GM12878 (cell line): ENCODE data around the gene TRIM6. TPM values are rescaled to one million over a fixed set of nuclear protein-coding genes. Genes with fewer than 3 reads are reported as not detected.

Experiments used
- ATF2 ChIP-seq: IDR thresholded peaks from 2 replicates; pipeline ENCODE4 v1.6.1; 2012; ENCODE audit warnings: low read length, inconsistent platforms
- BRCA1 ChIP-seq: IDR thresholded peaks from 2 replicates; pipeline ENCODE4 v1.6.1; 2011; ENCODE audit warnings: low read depth, low read length, improper control_type of control experiment
- CBFB ChIP-seq: IDR thresholded peaks from 2 replicates; pipeline ENCODE4 v1.6.1; 2016; ENCODE audit warnings: antibody characterized with exemption, low read depth
- IKZF1 ChIP-seq: fragments of 450-650 bp; conservative IDR thresholded peaks from 2 replicates; pipeline ENCODE4 v1.6.1; 2017; ENCODE audit warnings: antibody characterized with exemption, mild to moderate bottlenecking
- LARP7 ChIP-seq: fragments of 450-650 bp; IDR thresholded peaks from 2 replicates; pipeline ENCODE4 v1.6.1; 2017; ENCODE audit warnings: mild to moderate bottlenecking
- MXI1 ChIP-seq: fragments of 150-350 bp; IDR thresholded peaks from 2 replicates; pipeline ENCODE4 v1.6.1; 2011; ENCODE audit warnings: low read depth, mild to moderate bottlenecking, inconsistent platforms, low read length, improper control_type of control experiment
- NBN ChIP-seq: fragments of 450-650 bp; IDR thresholded peaks from 2 replicates; pipeline ENCODE4 v1.6.1; 2016
- NFYB ChIP-seq: IDR thresholded peaks from 2 replicates; pipeline ENCODE4 v1.6.1; 2011; ENCODE audit warnings: low read depth, mild to moderate bottlenecking, low read length, improper control_type of control experiment, moderate library complexity; ENCODE audit not compliant: insufficient read depth
- PML ChIP-seq: IDR thresholded peaks from 2 replicates; pipeline ENCODE4 v1.6.1; 2012; ENCODE audit warnings: low read length, inconsistent platforms
- POLR2AphosphoS5 ChIP-seq: IDR thresholded peaks from 2 replicates; pipeline ENCODE4 v1.6.1; 2011; ENCODE audit warnings: mild to moderate bottlenecking, low read length, inconsistent platforms
- RELB ChIP-seq: fragments of 450-650 bp; IDR thresholded peaks from 2 replicates; pipeline ENCODE4 v1.6.1; 2017; ENCODE audit warnings: low read depth, mild to moderate bottlenecking, moderate library complexity
- SIN3A ChIP-seq: IDR thresholded peaks from 2 replicates; pipeline ENCODE4 v1.6.1; 2012; ENCODE audit warnings: low read depth, low read length, improper control_type of control experiment
- SMAD5 ChIP-seq: IDR thresholded peaks from 2 replicates; pipeline ENCODE4 v1.6.1; 2016; ENCODE audit warnings: antibody characterized with exemption, low read depth
- SP1 ChIP-seq: IDR thresholded peaks from one replicate; pipeline ENCODE4 v1.6.1; 2011; ENCODE audit warnings: low read depth, low read length
- SPI1 ChIP-seq: IDR thresholded peaks from 2 replicates; pipeline ENCODE4 v1.6.1; 2011; ENCODE audit warnings: low read depth, mild to moderate bottlenecking, low read length, moderate library complexity, borderline replicate concordance; ENCODE audit not compliant: insufficient read depth
- TAF1 ChIP-seq: IDR thresholded peaks from 2 replicates; pipeline ENCODE4 v1.6.1; 2011; ENCODE audit warnings: mild to moderate bottlenecking, low read depth, low read length, borderline replicate concordance
- YY1 ChIP-seq: IDR thresholded peaks from 2 replicates; pipeline ENCODE4 v1.6.1; 2011; ENCODE audit warnings: low read depth, mild to moderate bottlenecking, low read length
- polyA plus RNA-seq, 11 experiments: library from polyadenylated mRNA; depleted of rRNA in 4 of 11; unstranded in 6 of 11; stranded (reverse) in 5 of 11; fragments of >200 nt; fragmentation: Nextera tagmentation in 4 of 11; fragmentation: Illumina TruSeq in 1 of 11; extraction: Ambion mirVana in 4 of 11; extraction: Trizol in 1 of 11; gene quantifications; 1 replicate in 1 of 11; 2 replicates in 10 of 11; pipeline versions ENCODE4 v1.2.1 to v1.2.3, GENCODE V29; 2011 to 2016; ENCODE audit warnings: inconsistent platforms in 2 of 11, missing spikeins in 2 of 11, low read depth in 1 of 11
- total RNA-seq, 4 experiments: library from RNA; depleted of rRNA in 3 of 4; stranded (reverse); fragments of >200 nt in 3 of 4; fragmentation: Illumina TruSeq in 1 of 4; extraction: Trizol in 1 of 4; gene quantifications; 2 replicates each; pipeline versions ENCODE4 v1.2.1 to v1.2.3, GENCODE V29; 2013 to 2021
- TF ChIP-seq, protein P1 (sequence below): fragments of 450-650 bp; IDR thresholded peaks from 2 replicates; pipeline ENCODE4 v1.6.1; 2016; ENCODE audit warnings: mild to moderate bottlenecking
- TF ChIP-seq, protein P2 (sequence below): fragments of 450-650 bp; IDR thresholded peaks from 2 replicates; pipeline ENCODE4 v1.6.1; 2017; ENCODE audit warnings: mild to moderate bottlenecking, moderate library complexity

TRIM6 gene
- total and polyA plus RNA-seq, 10 of the 15 experiments (the other 5 are each of a cell fraction or from before 2014, with no cell fraction given) = 1.4 to 6.8 (median 4.2) TPM

GRCh38 chr11:5624489-5625279 is 28.2 kb downstream of the TRIM6 start, which contains the start of gene TRIM34 (continued):
- TF ChIP-seq ATF2 (peak; percentile 17; the same call in 1 of the 2 replicates), BRCA1 (no peak), LARP7 (0 out of 2 replicates have a peak, but pooled peaks have one; percentile 32), MXI1 (peak; percentile 53; the same call in 1 of the 2 replicates), RELB (peak; percentile 47), SP1 (peak; percentile 42), PML (peak; percentile 83), TAF1 (peak; percentile 87), CBFB (peak; percentile 69), NFYB (peak; percentile 85), POLR2AphosphoS5 (peak; percentile 98), SMAD5 (peak; percentile 89; the same call in 1 of the 2 replicates), SIN3A (0 out of 2 replicates have a peak, but pooled peaks have one; percentile 1), IKZF1 (peak; percentile 47), SPI1 (peak; percentile 91), YY1 (0 out of 2 replicates have a peak, but pooled peaks have one; percentile 43), NBN (peak; percentile 83)
- TF ChIP-seq, protein P1, sequence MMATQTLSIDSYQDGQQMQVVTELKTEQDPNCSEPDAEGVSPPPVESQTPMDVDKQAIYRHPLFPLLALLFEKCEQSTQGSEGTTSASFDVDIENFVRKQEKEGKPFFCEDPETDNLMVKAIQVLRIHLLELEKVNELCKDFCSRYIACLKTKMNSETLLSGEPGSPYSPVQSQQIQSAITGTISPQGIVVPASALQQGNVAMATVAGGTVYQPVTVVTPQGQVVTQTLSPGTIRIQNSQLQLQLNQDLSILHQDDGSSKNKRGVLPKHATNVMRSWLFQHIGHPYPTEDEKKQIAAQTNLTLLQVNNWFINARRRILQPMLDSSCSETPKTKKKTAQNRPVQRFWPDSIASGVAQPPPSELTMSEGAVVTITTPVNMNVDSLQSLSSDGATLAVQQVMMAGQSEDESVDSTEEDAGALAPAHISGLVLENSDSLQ = peak; percentile 71
- TF ChIP-seq, protein P2, sequence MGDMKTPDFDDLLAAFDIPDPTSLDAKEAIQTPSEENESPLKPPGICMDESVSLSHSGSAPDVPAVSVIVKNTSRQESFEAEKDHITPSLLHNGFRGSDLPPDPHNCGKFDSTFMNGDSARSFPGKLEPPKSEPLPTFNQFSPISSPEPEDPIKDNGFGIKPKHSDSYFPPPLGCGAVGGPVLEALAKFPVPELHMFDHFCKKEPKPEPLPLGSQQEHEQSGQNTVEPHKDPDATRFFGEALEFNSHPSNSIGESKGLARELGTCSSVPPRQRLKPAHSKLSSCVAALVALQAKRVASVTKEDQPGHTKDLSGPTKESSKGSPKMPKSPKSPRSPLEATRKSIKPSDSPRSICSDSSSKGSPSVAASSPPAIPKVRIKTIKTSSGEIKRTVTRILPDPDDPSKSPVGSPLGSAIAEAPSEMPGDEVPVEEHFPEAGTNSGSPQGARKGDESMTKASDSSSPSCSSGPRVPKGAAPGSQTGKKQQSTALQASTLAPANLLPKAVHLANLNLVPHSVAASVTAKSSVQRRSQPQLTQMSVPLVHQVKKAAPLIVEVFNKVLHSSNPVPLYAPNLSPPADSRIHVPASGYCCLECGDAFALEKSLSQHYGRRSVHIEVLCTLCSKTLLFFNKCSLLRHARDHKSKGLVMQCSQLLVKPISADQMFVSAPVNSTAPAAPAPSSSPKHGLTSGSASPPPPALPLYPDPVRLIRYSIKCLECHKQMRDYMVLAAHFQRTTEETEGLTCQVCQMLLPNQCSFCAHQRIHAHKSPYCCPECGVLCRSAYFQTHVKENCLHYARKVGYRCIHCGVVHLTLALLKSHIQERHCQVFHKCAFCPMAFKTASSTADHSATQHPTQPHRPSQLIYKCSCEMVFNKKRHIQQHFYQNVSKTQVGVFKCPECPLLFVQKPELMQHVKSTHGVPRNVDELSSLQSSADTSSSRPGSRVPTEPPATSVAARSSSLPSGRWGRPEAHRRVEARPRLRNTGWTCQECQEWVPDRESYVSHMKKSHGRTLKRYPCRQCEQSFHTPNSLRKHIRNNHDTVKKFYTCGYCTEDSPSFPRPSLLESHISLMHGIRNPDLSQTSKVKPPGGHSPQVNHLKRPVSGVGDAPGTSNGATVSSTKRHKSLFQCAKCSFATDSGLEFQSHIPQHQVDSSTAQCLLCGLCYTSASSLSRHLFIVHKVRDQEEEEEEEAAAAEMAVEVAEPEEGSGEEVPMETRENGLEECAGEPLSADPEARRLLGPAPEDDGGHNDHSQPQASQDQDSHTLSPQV = no peak
